A172 (cell line): ENCODE results near the gene ARRB1. TPM values are rescaled to one million over a fixed set of nuclear protein-coding genes. Genes with fewer than 3 reads are reported as not detected.

Experiments
- DNase-seq: peaks from one replicate; pipeline ENCODE4 v3.0.0-alpha.2; 2015; ENCODE audit warnings: low spot score
- total RNA-seq: library from RNA; depleted of rRNA; stranded (reverse); fragments of >200 nt; shearing (Covaris generic); gene quantifications from 2 replicates; pipeline ENCODE4 v1.2.3, GENCODE V29; 2014; rRNA removed

The ARRB1 gene
- total RNA-seq, 1 experiment from 2014 or later = 18.4 TPM

DNA sequence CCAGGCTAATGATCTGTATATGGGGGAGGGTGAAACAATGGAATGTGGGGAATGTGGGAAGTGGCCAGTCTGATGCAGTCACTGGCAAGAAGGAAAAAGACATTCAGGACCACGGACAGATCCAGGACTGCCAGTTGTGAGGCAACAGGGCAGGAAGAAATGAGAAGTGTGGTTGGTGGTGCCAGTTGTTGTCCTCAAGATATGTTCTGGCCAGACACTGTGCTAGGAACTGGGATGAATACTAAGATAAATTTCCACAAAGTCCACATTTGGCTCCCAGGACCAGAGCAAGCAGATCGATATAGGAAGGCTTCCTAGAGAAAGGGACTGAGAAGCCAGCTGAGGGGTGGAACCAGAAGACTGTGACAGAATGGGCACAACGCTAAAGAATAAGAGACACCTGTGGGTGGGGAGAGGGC, 117.7 kb downstream of the ARRB1 start:
- peak; percentile 81 for DNase-seq

DNA sequence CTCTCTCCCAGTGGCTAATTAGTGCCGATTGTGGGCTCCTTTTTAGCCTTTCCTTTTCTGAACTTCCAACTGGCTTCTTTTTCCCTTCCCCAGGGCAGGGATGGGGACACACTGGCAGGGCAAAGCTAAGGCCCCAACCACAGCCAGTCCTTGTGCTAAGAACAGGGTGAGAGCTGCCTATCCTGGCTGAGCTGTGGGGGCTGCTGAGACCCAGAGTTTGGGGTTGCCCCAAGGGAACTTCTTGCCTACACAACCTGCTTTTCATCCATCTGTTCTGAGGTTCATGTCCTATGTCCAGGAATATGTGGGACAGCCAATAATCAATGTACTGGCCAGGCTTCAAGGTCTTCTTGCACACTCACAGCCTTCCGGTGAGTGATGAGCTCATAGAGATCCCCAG, 120.8 kb downstream of the ARRB1 start:
- DNase-seq = no peak

DNA sequence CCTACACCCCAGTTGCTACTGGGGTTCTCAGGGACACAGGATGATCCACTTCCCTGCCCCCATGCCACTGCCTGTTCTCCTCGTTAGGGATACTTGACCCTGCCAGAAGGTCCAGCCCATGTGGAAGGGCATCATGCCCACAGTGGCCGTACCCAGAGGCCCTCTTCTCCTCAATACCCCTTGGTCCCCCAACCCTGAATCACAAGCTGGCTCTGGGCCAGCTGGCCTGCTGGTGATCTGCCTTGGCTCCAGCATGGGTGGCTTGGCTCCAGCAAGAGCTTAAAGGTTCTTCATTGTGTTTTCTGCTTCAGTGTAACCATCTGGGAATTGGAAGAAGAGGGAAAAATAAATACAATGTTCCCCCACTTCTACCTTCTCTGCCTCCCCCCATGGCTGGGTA, 122.0 kb downstream of the ARRB1 start:
- DNase-seq = no peak

DNA sequence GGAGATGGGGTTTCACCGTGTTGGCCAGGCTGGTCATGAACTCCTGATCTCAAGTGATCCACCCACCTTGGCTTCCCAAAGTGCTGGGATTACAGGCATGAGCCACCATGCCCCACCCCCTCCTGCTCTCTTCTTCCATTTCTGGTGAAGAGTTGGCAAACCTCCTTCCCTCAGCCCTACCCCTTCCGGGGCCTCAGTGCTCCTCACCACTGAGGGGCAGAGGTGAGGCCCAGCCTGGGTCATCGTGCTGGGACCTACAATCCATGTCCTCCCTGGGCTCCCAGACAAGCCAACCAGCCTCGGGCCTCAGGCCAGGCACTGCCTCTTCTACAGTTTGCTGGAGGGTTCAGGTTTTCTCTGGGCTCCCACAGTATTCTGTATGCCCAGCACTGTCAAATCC, 125.7 kb downstream of the ARRB1 start:
- DNase-seq = no peak

DNA sequence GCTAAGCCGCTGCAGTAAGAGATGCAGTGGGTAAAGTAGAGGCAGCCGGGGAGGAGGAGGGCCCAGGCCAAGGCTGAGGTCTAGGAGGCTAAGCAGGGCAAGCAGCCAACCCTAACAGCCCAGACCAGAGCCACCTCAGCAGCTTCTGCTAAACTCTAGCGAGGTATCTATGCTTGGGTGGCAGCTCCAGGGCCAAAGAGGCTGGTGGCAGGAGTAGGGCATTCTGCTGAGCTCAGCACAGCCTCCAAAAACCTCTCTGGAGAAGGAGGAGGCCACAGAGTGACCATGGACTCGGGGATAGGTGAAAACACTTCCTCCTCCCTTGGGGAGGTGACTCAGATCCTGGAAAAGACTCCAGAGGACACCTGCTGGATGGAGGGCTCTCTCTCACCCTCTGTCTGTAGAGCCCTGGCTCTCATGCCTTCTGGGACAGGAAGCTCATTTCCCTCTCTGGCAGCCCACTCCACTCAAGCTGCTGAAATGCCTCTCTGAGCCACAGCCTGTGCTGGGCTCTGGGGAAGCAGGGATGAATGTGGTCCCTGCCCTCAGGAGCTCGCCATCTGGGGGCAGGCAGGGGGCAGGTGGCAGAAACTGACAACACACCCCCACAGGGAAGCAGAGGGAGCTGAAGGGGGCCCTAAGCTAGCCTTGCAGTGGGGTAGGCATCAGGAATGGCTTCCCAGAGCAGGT, 127.4 kb downstream of the ARRB1 start:
- DNase-seq = peak; percentile 40

DNA sequence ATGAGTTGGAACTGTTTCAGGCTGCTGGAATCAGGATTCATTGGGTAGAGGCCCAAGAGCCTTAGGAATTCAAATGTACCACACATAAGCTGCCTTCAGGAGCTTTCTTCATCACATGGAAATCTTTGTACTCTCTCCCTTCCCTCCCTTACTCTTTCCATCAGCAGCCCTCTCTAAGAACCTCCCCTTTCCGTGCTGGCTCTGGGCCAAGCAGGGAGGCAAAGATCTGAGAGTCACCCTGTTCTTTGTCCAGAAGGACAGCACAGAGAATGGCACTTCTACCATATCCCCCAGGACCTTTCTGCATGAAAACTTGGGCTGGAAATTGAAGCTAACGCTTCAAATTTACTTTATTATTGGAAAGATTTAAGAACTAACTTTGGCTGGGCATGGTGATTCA, 131.6 kb downstream of the ARRB1 start:
- DNase-seq = no peak

- DNase-seq = no peak
These were observed 136.6 kb downstream of the ARRB1 start for GRCh38 chr11:75214843-75215242.

GRCh38 chr11:75214411-75214821, 137.0 kb downstream of the ARRB1 start:
- DNase-seq = peak; percentile 87

Other genes with a start within 250 kb of the ARRB1 start
- gene SLCO2B1, start 200.6 kb downstream of the ARRB1 start, total RNA-seq = 1.2 and 2.0 TPM in 2 replicates
- gene TPBGL, start 110.9 kb downstream of the ARRB1 start, total RNA-seq = not detected in 2 replicates
- 1,638 and 1,693 TPM in 2 replicates for gene RPS3, start 47.9 kb upstream of the ARRB1 start, total RNA-seq
- 0.07 TPM in 1 of 2 replicates, not detected in the other for gene KLHL35, start 81.5 kb upstream of the ARRB1 start, total RNA-seq
- 33.7 and 49.4 TPM in 2 replicates for gene GDPD5, start 174.3 kb upstream of the ARRB1 start, total RNA-seq
- gene SERPINH1, start 210.6 kb upstream of the ARRB1 start, total RNA-seq = 387 and 394 TPM in 2 replicates